Thyroid gland (tissue), 4 donors: ENCODE measurements around the gene ATP2A1. TPM values are rescaled to one million over a fixed set of nuclear protein-coding genes. Genes with fewer than 3 reads are reported as not detected.
A peak's percentile ranks its signal among the peaks of the same experiment; 100 is the strongest.

Experiments
- DNase-seq, 2 donors: peaks; one replicate each; pipeline ENCODE4 v3.0.0-alpha.2; 2019
- H3K27ac ChIP-seq, 3 donors: fragments of 200-600 bp; sonication (generic); 1 replicate in 2 of 3; 2 replicates in 1 of 3; pipeline ENCODE4 v1.5.1; 2016 to 2019; ENCODE audit warnings: mild to moderate bottlenecking in 1 of 3, moderate library complexity in 1 of 3
- H3K27me3 ChIP-seq: fragments of 200-600 bp; sonication (generic); one replicate; pipeline ENCODE4 v1.5.1; 2019
- H3K36me3 ChIP-seq, 2 donors: fragments of 200-600 bp; sonication (generic); one replicate each; pipeline ENCODE4 v1.5.1; 2016 to 2019
- H3K4me1 ChIP-seq, 2 donors: fragments of 200-600 bp; sonication (generic); one replicate each; pipeline ENCODE4 v1.5.1; 2017 to 2019
- H3K4me3 ChIP-seq, 3 donors: fragments of 200-600 bp; sonication (generic); replicated peaks in 1 of 3; 1 replicate in 2 of 3; 2 replicates in 1 of 3; pipeline ENCODE4 v1.5.1; 2016; ENCODE audit warnings: mild to moderate bottlenecking in 1 of 3
- H3K9me3 ChIP-seq: fragments of 200-600 bp; sonication (generic); one replicate; pipeline ENCODE4 v1.5.1; 2017
- POLR2A ChIP-seq, 2 donors: fragments of 450-650 bp; IDR thresholded peaks; one replicate each; pipeline ENCODE4 v1.6.1; 2017; ENCODE audit warnings: antibody characterized with exemption in 2 of 2, mild to moderate bottlenecking in 2 of 2, moderate library complexity in 1 of 2
- WGBS, 2 donors: methylation state at CpG; one replicate each; pipeline ENCODE4 v1.1.5; 2017; 5-methylcytosine and 5-hydroxymethylcytosine counted together
- intact Hi-C: fragments of 100-400 bp; cut with DNase I; formaldehyde crosslinking; loops from one replicate; pipeline ENCODE4 v1.15.1; 2023
- total RNA-seq, 4 donors: library from RNA; depleted of rRNA; stranded (reverse); fragments of >200 nt; gene quantifications; one replicate each; pipeline ENCODE4 v1.2.3, GENCODE V29; 2016
- TF ChIP-seq, protein P1 (sequence below), 6 experiments: fragments of 200-600 bp in 3 of 6; fragments of 450-650 bp in 3 of 6; sonication (generic) in 3 of 6; IDR thresholded peaks; one replicate each; pipeline ENCODE4 v1.5.1; 2016 to 2019; ENCODE audit warnings: antibody characterized with exemption in 6 of 6, mild to moderate bottlenecking in 2 of 6, inconsistent platforms in 1 of 6, moderate library complexity in 1 of 6

Gene ATP2A1
- total RNA-seq, 4 donors from 2014 or later, result 0.27 to 2.7 (median 2.3) TPM; not detected in 1

DNA sequence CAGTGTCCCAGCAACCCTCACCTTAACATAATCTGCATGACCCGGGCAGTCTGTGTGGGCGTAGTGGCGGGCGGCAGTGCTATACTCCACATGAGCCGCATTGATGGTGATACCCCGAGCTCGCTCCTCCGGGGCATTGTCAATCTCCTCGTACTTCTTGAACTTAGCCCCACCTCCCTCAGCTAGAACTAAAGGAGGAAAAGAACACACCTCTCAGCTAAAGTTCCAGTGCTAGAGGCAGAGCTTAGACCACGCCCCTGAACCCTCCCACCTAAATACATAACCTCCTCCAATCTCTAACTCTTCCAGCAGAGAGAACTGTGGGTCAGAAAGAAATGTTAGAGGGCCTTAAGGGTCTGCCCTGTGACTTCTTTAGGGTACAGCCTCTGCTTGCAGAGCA lies 33.0 kb upstream of the ATP2A1 start:
- Histone ChIP-seq H3K9me3 (no peaks in the 10 kb centered on the region), H3K27ac (peak overlapping the region in 1 of 3 donors; percentile 82), H3K4me3 (peak overlapping the region in 2 of 3 donors; percentile 72 to 95), H3K36me3 (peaks cover 28% of the 10 kb centered on the region in 2 donors), H3K4me1 (peaks cover 14 to 17% of the 10 kb centered on the region in 2 donors), H3K27me3 (no peaks in the 10 kb centered on the region)
- intact Hi-C loops, result no loop called here
- WGBS, 2 donors, result 57 to 71% methylated on average over 10 of the region's 10 CpGs
- peak in 1 of 2 donors; percentile 18 for DNase-seq
- no peak for TF ChIP-seq POLR2A (IDR thresholded peaks at IDR 0.05)
- TF ChIP-seq, protein P1, sequence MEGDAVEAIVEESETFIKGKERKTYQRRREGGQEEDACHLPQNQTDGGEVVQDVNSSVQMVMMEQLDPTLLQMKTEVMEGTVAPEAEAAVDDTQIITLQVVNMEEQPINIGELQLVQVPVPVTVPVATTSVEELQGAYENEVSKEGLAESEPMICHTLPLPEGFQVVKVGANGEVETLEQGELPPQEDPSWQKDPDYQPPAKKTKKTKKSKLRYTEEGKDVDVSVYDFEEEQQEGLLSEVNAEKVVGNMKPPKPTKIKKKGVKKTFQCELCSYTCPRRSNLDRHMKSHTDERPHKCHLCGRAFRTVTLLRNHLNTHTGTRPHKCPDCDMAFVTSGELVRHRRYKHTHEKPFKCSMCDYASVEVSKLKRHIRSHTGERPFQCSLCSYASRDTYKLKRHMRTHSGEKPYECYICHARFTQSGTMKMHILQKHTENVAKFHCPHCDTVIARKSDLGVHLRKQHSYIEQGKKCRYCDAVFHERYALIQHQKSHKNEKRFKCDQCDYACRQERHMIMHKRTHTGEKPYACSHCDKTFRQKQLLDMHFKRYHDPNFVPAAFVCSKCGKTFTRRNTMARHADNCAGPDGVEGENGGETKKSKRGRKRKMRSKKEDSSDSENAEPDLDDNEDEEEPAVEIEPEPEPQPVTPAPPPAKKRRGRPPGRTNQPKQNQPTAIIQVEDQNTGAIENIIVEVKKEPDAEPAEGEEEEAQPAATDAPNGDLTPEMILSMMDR (IDR thresholded peaks at IDR 0.05), result no peak

DNA sequence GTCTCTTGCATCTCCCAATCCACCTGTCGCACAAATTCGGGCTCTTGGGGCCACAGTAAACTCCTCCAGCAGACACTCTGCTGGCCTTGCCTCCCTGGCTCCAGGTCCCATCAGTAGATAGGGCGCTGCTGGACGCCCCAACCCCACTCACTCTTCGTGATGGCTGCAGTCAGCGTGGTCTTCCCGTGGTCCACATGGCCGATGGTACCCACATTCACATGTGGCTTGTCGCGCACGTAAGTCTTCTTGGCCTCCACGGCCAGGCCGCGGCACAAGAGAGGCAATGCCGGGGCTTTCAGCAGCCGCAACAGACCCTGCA lies 32.6 kb upstream of the ATP2A1 start:
- intact Hi-C loops, result no loop called here
- Histone ChIP-seq H3K36me3 (peaks cover 28% of the 10 kb centered on the region in 2 donors), H3K4me1 (peaks cover 14 to 17% of the 10 kb centered on the region in 2 donors), H3K27me3 (no peaks in the 10 kb centered on the region), H3K27ac (peak overlapping the region in 2 of 3 donors; percentile 82), H3K4me3 (peak overlapping the region; percentile 72 to 95 (median 74)), H3K9me3 (no peaks in the 10 kb centered on the region)
- WGBS, 2 donors, result 1 to 8% methylated on average over 4 to 14 of the region's 16 CpGs
- no peak for DNase-seq
- TF ChIP-seq, protein P1 (IDR thresholded peaks at IDR 0.05), result no peak
- TF ChIP-seq POLR2A (IDR thresholded peaks at IDR 0.05), result no peak

DNA sequence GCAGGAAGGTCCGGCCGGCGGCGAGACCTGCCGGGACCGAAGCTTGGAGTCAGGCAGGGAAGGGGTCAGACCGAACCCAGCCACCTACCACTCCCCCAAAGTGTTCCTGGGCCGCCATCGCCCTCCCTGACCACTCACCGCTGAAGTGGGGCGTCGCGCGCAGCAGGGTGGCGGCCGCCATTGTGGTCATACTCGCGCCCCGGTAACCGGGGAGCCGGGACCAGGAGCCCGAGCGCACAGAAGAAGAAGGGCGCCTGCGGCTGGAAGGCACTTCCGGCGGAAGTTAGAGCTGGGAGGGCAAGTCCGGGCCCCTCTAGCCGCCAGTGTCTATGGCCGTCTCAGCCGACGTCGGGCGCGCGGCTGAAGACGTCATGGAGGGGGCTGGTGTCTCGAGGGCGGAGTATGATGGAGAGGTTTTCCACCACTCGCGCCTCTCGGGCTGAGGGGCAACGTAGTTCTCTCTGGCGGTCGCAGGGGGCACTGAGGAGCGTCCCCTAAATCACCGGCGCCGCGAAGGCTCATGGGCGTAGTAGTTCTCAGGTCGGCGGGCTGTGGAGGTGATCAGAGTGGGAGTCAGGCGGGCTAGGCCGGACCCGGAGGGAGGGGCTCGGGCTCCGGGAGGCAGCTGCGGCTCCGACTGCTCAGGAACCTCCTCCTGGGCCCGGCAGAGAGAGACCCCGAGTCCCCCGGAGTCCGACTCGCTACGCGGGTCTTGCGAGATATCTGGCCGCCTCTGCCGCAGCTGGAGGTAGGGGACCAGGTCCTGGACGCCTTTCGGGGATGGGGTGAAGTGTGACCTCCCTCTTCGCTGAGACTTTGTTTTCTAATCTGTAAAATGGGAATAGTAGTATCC lies 32.0 kb upstream of the ATP2A1 start, which contains the start of gene TUFM:
TUFM (minus strand) TSS at position 269 of the 853 bp plus-strand sequence; CDS start at position 190, 79 bp downstream.
- H3K27ac ChIP-seq, result peak within 1 kb of the TSS; percentile 71 to 82 (median 82)
- intact Hi-C loops, result no loop called here
- H3K4me1 ChIP-seq, result peaks cover 14 to 17% of the 10 kb centered on the region in 2 donors
- TF ChIP-seq, protein P1 (IDR thresholded peaks at IDR 0.05), result peak; percentile 52 to 77 (median 70)
- peak in 1 of 2 donors; percentile 72 for TF ChIP-seq POLR2A (IDR thresholded peaks at IDR 0.05)
- H3K36me3 ChIP-seq, result peaks cover 28% of the 10 kb centered on the region in 2 donors
- peak within 1 kb of the TSS; percentile 72 to 95 (median 74) for H3K4me3 ChIP-seq
- 0 to 3% methylated on average over 7 to 24 of the region's 73 CpGs for WGBS, 2 donors
- DNase-seq, result peak; percentile 98 to 99
- H3K27me3 ChIP-seq, result no peaks in the 10 kb centered on the region
- no peaks in the 10 kb centered on the region for H3K9me3 ChIP-seq

DNA sequence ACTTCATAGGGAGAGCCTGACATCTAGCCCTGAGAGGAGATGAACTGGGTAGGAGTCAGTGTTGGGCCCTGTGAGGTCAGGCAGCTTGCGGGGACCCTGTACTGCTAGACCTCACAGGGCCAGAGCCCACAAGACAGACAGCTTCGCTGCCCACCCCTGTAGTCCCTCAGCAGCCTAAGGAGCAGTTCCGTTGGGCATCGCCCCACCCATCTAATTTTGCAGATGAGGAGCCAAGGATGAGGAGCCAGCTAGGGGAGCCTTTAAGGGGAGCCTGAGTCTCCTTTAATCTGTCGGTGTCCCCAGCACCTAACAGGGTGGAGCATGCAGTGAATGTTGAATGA lies 31.4 kb upstream of the ATP2A1 start:
- WGBS, 2 donors, result 31 to 37% methylated on average over 4 to 5 of the region's 5 CpGs
- H3K4me1 ChIP-seq, result peaks cover 14 to 17% of the 10 kb centered on the region in 2 donors
- H3K9me3 ChIP-seq, result no peaks in the 10 kb centered on the region
- H3K27ac ChIP-seq, result peak overlapping the region; percentile 71 to 82 (median 82)
- TF ChIP-seq POLR2A (IDR thresholded peaks at IDR 0.05), result no peak
- TF ChIP-seq, protein P1 (IDR thresholded peaks at IDR 0.05), result no peak
- H3K4me3 ChIP-seq, result peak overlapping the region; percentile 53 to 95 (median 61)
- no peak for DNase-seq
- intact Hi-C loops, result no loop called here
- peaks cover 28% of the 10 kb centered on the region in 2 donors for H3K36me3 ChIP-seq
- H3K27me3 ChIP-seq, result no peaks in the 10 kb centered on the region

DNA sequence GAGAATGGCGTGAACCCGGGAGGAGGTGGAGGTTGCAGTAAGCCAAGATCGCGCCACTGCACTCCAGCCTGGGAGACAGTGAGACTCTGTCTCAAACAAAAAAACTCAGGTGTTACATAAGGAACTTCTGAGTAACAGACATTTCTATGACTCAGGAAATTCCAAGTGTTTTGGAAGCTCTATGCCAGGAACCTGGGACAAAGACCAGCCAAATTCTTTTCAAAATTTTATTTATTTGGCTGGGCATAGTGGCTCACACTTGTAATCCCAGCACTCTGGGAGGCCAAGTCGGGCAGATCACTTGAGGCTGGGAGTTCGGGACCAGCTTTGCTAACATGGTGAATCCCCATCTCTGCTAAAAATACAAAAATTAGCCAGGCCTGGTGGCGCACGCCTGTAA lies 19.9 kb upstream of the ATP2A1 start:
- H3K4me1 ChIP-seq, result peaks cover 8 to 12% of the 10 kb centered on the region in 2 donors
- H3K27me3 ChIP-seq, result no peaks in the 10 kb centered on the region
- no peaks in the 10 kb centered on the region for H3K36me3 ChIP-seq
- H3K27ac ChIP-seq, result peak overlapping the region; percentile 18 to 67 (median 59)
- H3K9me3 ChIP-seq, result no peaks in the 10 kb centered on the region
- H3K4me3 ChIP-seq, result no peak overlapping the region
- intact Hi-C loops, result no loop called here
- whole genome bisulfite sequencing, 2 donors, result 81 to 95% methylated on average over 8 of the region's 8 CpGs
- peak in 1 of 2 donors; percentile 41 for DNase-seq
- TF ChIP-seq POLR2A (IDR thresholded peaks at IDR 0.05), result no peak
- TF ChIP-seq, protein P1 (IDR thresholded peaks at IDR 0.05), result no peak
